SK-N-SH (cell line): ENCODE data around the gene PLXNA4. TPM values are rescaled to one million over a fixed set of nuclear protein-coding genes. Genes with fewer than 3 reads are reported as not detected.
A peak's percentile ranks its signal among the peaks of the same experiment; 100 is the strongest.

Experiments used
- CTCF ChIA-PET: fragments of 300-600, 350-600 bp; formaldehyde crosslinking; extraction: SDS; loops from one replicate; lab custom pipeline; 2021; lab: Yijun Ruan, JAX
- POLR2A ChIA-PET: fragments of 350-600 bp; sonication (Branson Sonifier 250); formaldehyde crosslinking; extraction: SDS; loops from one replicate; lab custom pipeline; 2020; ENCODE audit warnings: antibody characterized with exemption, inconsistent platforms; lab: Yijun Ruan, JAX
- DNase-seq: peaks from one replicate; pipeline ENCODE4 v3.0.0; 2012
- H2AFZ ChIP-seq: fragments of 200-600 bp; sonication (generic); 2 replicates; pipeline ENCODE4 v1.8.1; 2016; ENCODE audit warnings: antibody characterized with exemption, mild to moderate bottlenecking, low read depth
- H3F3A ChIP-seq: fragments of 200-600 bp; sonication (generic); replicated peaks from 2 replicates; pipeline ENCODE3; 2016; ENCODE audit warnings: antibody characterized with exemption, mild to moderate bottlenecking; ENCODE audit not compliant: insufficient read depth
- H3K27ac ChIP-seq, 2 experiments: fragments of 200-500 bp in 1 of 2; fragments of 200-600 bp in 1 of 2; sonication (Bioruptor generic) in 1 of 2; sonication (generic), shearing (Covaris generic) in 1 of 2; 2 replicates each; pipeline versions ENCODE4 v1.5.1 to v1.6.1; 2014 to 2016; ENCODE audit warnings: low read depth in 2 of 2, inconsistent platforms in 1 of 2, low read length in 1 of 2, mild to moderate bottlenecking in 1 of 2, mixed read lengths in 1 of 2
- H3K27me3 ChIP-seq: fragments of 200-600 bp; sonication (generic), shearing (Covaris generic); 2 replicates; pipeline ENCODE4 v1.6.1; 2016; ENCODE audit warnings: mixed run types; ENCODE audit not compliant: insufficient read depth
- H3K36me3 ChIP-seq, 2 experiments: fragments of 200-500 bp in 1 of 2; fragments of 200-600 bp in 1 of 2; sonication (Bioruptor generic) in 1 of 2; sonication (generic) in 1 of 2; replicated peaks in 1 of 2; 2 replicates each; pipeline versions ENCODE3 to v1.5.1; 2014 to 2016; ENCODE audit warnings: low read length in 1 of 2, mild to moderate bottlenecking in 1 of 2; ENCODE audit not compliant: insufficient read depth in 2 of 2, control insufficient read depth in 1 of 2
- H3K4me1 ChIP-seq, 2 experiments: fragments of 200-500 bp in 1 of 2; fragments of 200-600 bp in 1 of 2; sonication (Bioruptor generic) in 1 of 2; sonication (generic), shearing (Covaris generic) in 1 of 2; 2 replicates each; pipeline versions ENCODE4 v1.5.1 to v1.6.1; 2014 to 2016; ENCODE audit warnings: low read depth in 1 of 2, low read length in 1 of 2, mixed run types in 1 of 2; ENCODE audit not compliant: insufficient read depth in 2 of 2, control insufficient read depth in 1 of 2
- H3K4me2 ChIP-seq: fragments of 200-600 bp; sonication (generic), shearing (Covaris generic); 2 replicates; pipeline ENCODE4 v1.6.1; 2017; ENCODE audit warnings: mixed run types
- H3K4me3 ChIP-seq, 2 experiments: fragments of 200-500 bp in 1 of 2; fragments of 200-600 bp in 1 of 2; sonication (Bioruptor generic) in 1 of 2; sonication (generic), shearing (Covaris generic) in 1 of 2; 2 replicates each; pipeline versions ENCODE4 v1.5.1 to v1.8.1; 2014 to 2016; ENCODE audit warnings: low read depth in 2 of 2, inconsistent platforms in 1 of 2, low read length in 1 of 2, mild to moderate bottlenecking in 1 of 2, mixed read lengths in 1 of 2, moderate library complexity in 1 of 2
- H3K79me2 ChIP-seq: fragments of 200-600 bp; sonication (generic); 2 replicates; pipeline ENCODE4 v1.8.1; 2017; ENCODE audit warnings: mild to moderate bottlenecking; ENCODE audit not compliant: insufficient read depth
- H3K9ac ChIP-seq: fragments of 200-600 bp; sonication (generic); 2 replicates; pipeline ENCODE4 v1.6.1; 2017; ENCODE audit warnings: mixed run types
- H3K9me2 ChIP-seq: fragments of 200-600 bp; sonication (generic); 2 replicates; pipeline ENCODE4 v1.6.1; 2017; ENCODE audit warnings: mixed run types
- H3K9me3 ChIP-seq: fragments of 200-600 bp; sonication (generic); 2 replicates; pipeline ENCODE4 v1.6.1; 2017; ENCODE audit warnings: mixed run types, mild to moderate bottlenecking, moderate library complexity
- H4K20me1 ChIP-seq: fragments of 200-600 bp; sonication (generic); 2 replicates; pipeline ENCODE4 v1.6.1; 2017; ENCODE audit warnings: mild to moderate bottlenecking, mixed run types; ENCODE audit not compliant: insufficient read depth
- CHD2 ChIP-seq: fragments of 150-350 bp; IDR thresholded peaks from 2 replicates; pipeline ENCODE4 v1.6.1; 2018; ENCODE audit warnings: low read length; ENCODE audit not compliant: partially characterized antibody
- ELF1 ChIP-seq: IDR thresholded peaks from 2 replicates; pipeline ENCODE4 v1.4.0; 2012
- EP300 ChIP-seq, 2 experiments: IDR thresholded peaks; 2 replicates each; pipeline versions ENCODE4 v1.4.0 to v1.6.1; 2012; ENCODE audit warnings: borderline replicate concordance in 1 of 2, low read depth in 1 of 2, low read length in 1 of 2
- FOXJ3 ChIP-seq: sonication (generic); formaldehyde crosslinking; IDR thresholded peaks from 2 replicates; pipeline ENCODE4 v1.5.1; 2020; ENCODE audit warnings: mild to moderate bottlenecking, missing genetic modification reagents
- FOXM1 ChIP-seq: IDR thresholded peaks from 2 replicates; pipeline ENCODE4 v1.4.0; 2012; ENCODE audit warnings: low read depth, mild to moderate bottlenecking
- GABPA ChIP-seq: IDR thresholded peaks from 2 replicates; pipeline ENCODE4 v1.4.0; 2012; ENCODE audit warnings: low read depth, mild to moderate bottlenecking
- GATA2 ChIP-seq: sonication (generic); formaldehyde crosslinking; IDR thresholded peaks from 2 replicates; pipeline ENCODE4 v1.5.0; 2020; ENCODE audit warnings: mild to moderate bottlenecking, missing genetic modification reagents
- MXI1 ChIP-seq: IDR thresholded peaks from 2 replicates; pipeline ENCODE4 v1.6.1; 2012; ENCODE audit warnings: mild to moderate bottlenecking, low read depth, low read length, improper control_type of control experiment
- RAD21 ChIP-seq: IDR thresholded peaks from 2 replicates; pipeline ENCODE4 v1.6.1; 2012; ENCODE audit warnings: mild to moderate bottlenecking, low read length
- RCOR1 ChIP-seq: fragments of 150-350 bp; IDR thresholded peaks from 2 replicates; pipeline ENCODE4 v1.6.1; 2017; ENCODE audit warnings: antibody characterized with exemption, low read length
- RFX5 ChIP-seq: IDR thresholded peaks from 2 replicates; pipeline ENCODE4 v1.6.1; 2012; ENCODE audit warnings: mild to moderate bottlenecking, improper control_type of control experiment, low read length
- SIN3A ChIP-seq: IDR thresholded peaks from 2 replicates; pipeline ENCODE4 v1.6.1; 2012; ENCODE audit warnings: low read depth, mild to moderate bottlenecking, low read length, moderate library complexity, borderline replicate concordance
- TCF12 ChIP-seq: IDR thresholded peaks from 2 replicates; pipeline ENCODE4 v1.4.0; 2012
- TEAD4 ChIP-seq: IDR thresholded peaks from 2 replicates; pipeline ENCODE4 v1.4.0; 2012; ENCODE audit warnings: mild to moderate bottlenecking, borderline replicate concordance; ENCODE audit not compliant: insufficient read depth
- YY1 ChIP-seq: IDR thresholded peaks from 2 replicates; pipeline ENCODE4 v1.4.0; 2012; ENCODE audit warnings: low read depth, mild to moderate bottlenecking
- WGBS: methylation state at CpG from one replicate; pipeline ENCODE4 v1.1.6; 2017; ENCODE audit warnings: low lambda C conversion rate; 5-methylcytosine and 5-hydroxymethylcytosine counted together
- polyA plus RNA-seq, 3 experiments: library from polyadenylated mRNA; depleted of rRNA; stranded (reverse); fragments of >200 nt; gene quantifications; 2 replicates each; pipeline ENCODE4 v1.2.3, GENCODE V29; 2012
- TF ChIP-seq, protein P1 (sequence below): IDR thresholded peaks from 2 replicates; pipeline ENCODE4 v1.6.1; 2012; ENCODE audit warnings: mild to moderate bottlenecking, low read depth, low read length, moderate library complexity
- TF ChIP-seq, protein P2 (sequence below): IDR thresholded peaks from 2 replicates; pipeline ENCODE4 v1.4.0; 2012; ENCODE audit warnings: low read depth, borderline replicate concordance
- TF ChIP-seq, protein P3 (sequence below): IDR thresholded peaks from 2 replicates; pipeline ENCODE4 v1.4.0; 2012; ENCODE audit warnings: low read depth
- TF ChIP-seq, protein P4 (sequence below): fragments of 150-350 bp; IDR thresholded peaks from 2 replicates; pipeline ENCODE4 v1.6.1; 2016; ENCODE audit warnings: mild to moderate bottlenecking, low read depth, low read length

Gene PLXNA4
- polyA plus RNA-seq, 1 of the 3 experiments (the other 2 are of a cell fraction) = 2.4 TPM

DNA sequence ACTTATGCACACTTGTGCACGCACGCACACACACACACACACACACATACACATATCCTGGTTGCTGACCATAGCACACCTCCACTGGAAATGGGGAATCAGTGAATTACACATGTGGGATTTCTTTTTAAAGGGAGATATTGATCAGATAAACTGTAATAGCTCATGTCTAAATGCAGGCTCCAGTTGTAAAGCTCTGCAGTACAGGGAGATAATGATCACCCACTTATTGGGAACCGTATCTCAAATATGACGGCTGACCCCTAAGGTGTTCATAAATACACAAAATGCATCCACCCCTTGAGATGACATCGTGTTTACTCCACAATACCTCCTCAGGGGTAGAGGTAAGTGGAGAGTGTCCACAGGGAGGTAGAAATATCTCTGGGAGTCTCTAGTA, 79.2 kb downstream of the PLXNA4 start:
- POLR2A ChIA-PET = interaction anchor here (0.6 kb wide), 1 partner anchor 1247 kb away, joined by 3 read pairs; no protein-coding TSS in a partner anchor

DNA sequence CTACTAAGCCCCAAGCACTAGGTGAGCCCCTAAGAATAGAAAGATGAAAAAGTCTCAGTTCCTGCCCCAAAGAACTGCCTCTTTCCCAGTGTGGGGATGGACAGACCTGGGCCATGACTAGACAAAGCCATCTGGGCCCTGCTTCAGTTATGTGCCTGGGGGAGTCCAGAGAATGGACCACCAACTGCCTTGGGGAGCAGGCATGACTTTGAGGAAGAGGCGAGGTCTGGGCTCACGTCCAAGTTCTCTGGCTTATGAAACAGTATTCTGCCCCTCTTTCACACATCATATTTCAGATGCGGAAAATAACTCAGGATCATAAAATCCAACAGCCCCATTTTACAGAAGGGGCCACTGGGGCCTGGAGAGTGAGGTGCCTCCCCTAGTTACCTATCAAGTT, 80.3 kb downstream of the PLXNA4 start:
- Histone ChIP-seq H3K27me3 (no peaks in the 10 kb centered on the region), H3K9me2 (no peaks in the 10 kb centered on the region), H3K4me3 (no peak overlapping the region), H3K9me3 (no peaks in the 10 kb centered on the region), H3K4me2 (no peak overlapping the region), H4K20me1 (no peaks in the 10 kb centered on the region; the same call in 1 of the 2 replicates), H3K79me2 (no peaks in the 10 kb centered on the region), H3K4me1 (peaks cover 0 to 83% of the 10 kb centered on the region in 2 experiments; a peak in 2 of 4 replicates), H3K27ac (no peak overlapping the region), H3F3A (no peaks in the 10 kb centered on the region), H3K36me3 (no peaks in the 10 kb centered on the region), H3K9ac (no peak overlapping the region), H2AFZ (no peak overlapping the region)
- CTCF ChIA-PET = interaction anchor here (0.7 to 1.7 kb wide), 4 partner anchors 10 to 804 kb away, joined by 3 to 7 read pairs (median 3); no protein-coding TSS in a partner anchor
- POLR2A ChIA-PET = no interaction called here
- DNase-seq = no peak
- WGBS = 73% methylated on average over 3 of the region's 3 CpGs
- no peak for TF ChIP-seq SIN3A
- TF ChIP-seq, protein P1, sequence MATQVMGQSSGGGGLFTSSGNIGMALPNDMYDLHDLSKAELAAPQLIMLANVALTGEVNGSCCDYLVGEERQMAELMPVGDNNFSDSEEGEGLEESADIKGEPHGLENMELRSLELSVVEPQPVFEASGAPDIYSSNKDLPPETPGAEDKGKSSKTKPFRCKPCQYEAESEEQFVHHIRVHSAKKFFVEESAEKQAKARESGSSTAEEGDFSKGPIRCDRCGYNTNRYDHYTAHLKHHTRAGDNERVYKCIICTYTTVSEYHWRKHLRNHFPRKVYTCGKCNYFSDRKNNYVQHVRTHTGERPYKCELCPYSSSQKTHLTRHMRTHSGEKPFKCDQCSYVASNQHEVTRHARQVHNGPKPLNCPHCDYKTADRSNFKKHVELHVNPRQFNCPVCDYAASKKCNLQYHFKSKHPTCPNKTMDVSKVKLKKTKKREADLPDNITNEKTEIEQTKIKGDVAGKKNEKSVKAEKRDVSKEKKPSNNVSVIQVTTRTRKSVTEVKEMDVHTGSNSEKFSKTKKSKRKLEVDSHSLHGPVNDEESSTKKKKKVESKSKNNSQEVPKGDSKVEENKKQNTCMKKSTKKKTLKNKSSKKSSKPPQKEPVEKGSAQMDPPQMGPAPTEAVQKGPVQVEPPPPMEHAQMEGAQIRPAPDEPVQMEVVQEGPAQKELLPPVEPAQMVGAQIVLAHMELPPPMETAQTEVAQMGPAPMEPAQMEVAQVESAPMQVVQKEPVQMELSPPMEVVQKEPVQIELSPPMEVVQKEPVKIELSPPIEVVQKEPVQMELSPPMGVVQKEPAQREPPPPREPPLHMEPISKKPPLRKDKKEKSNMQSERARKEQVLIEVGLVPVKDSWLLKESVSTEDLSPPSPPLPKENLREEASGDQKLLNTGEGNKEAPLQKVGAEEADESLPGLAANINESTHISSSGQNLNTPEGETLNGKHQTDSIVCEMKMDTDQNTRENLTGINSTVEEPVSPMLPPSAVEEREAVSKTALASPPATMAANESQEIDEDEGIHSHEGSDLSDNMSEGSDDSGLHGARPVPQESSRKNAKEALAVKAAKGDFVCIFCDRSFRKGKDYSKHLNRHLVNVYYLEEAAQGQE = no peak
- no peak for TF ChIP-seq TCF12
- no peak for TF ChIP-seq RAD21
- TF ChIP-seq ELF1 = no peak
- TF ChIP-seq, protein P2, sequence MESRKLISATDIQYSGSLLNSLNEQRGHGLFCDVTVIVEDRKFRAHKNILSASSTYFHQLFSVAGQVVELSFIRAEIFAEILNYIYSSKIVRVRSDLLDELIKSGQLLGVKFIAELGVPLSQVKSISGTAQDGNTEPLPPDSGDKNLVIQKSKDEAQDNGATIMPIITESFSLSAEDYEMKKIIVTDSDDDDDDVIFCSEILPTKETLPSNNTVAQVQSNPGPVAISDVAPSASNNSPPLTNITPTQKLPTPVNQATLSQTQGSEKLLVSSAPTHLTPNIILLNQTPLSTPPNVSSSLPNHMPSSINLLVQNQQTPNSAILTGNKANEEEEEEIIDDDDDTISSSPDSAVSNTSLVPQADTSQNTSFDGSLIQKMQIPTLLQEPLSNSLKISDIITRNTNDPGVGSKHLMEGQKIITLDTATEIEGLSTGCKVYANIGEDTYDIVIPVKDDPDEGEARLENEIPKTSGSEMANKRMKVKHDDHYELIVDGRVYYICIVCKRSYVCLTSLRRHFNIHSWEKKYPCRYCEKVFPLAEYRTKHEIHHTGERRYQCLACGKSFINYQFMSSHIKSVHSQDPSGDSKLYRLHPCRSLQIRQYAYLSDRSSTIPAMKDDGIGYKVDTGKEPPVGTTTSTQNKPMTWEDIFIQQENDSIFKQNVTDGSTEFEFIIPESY = no peak
- no peak for TF ChIP-seq GABPA
- TF ChIP-seq RFX5 = no peak
- no peak for TF ChIP-seq FOXM1
- TF ChIP-seq YY1 = no peak

More for the DNA sequence above, 79.2 kb downstream of the PLXNA4 start:
- H3K9me3 ChIP-seq = no peaks in the 10 kb centered on the region
- H3K4me2 ChIP-seq = no peak overlapping the region
- no peaks in the 10 kb centered on the region for H3K79me2 ChIP-seq
- H3K9me2 ChIP-seq = no peaks in the 10 kb centered on the region
- H2AFZ ChIP-seq = no peak overlapping the region
- TF ChIP-seq, protein P2 = no peak
- TF ChIP-seq, protein P3, sequence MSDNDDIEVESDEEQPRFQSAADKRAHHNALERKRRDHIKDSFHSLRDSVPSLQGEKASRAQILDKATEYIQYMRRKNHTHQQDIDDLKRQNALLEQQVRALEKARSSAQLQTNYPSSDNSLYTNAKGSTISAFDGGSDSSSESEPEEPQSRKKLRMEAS = no peak
- no peak for TF ChIP-seq FOXJ3
- TF ChIP-seq MXI1 = no peak; the same call in 1 of the 2 replicates
- TF ChIP-seq CHD2 = peak; percentile 50
- no peak for TF ChIP-seq YY1
- peak; percentile 91 for TF ChIP-seq GATA2 (CRISPR knock-in tag)
- no peak for TF ChIP-seq TEAD4
- no peak for TF ChIP-seq GABPA
- TF ChIP-seq, protein P4, sequence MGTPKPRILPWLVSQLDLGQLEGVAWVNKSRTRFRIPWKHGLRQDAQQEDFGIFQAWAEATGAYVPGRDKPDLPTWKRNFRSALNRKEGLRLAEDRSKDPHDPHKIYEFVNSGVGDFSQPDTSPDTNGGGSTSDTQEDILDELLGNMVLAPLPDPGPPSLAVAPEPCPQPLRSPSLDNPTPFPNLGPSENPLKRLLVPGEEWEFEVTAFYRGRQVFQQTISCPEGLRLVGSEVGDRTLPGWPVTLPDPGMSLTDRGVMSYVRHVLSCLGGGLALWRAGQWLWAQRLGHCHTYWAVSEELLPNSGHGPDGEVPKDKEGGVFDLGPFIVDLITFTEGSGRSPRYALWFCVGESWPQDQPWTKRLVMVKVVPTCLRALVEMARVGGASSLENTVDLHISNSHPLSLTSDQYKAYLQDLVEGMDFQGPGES = no peak
- peak in 1 of 2 experiments; percentile 81; a peak in 1 of 4 replicates for TF ChIP-seq EP300 (IDR thresholded peaks at IDR 0.05; ENCODE audit: borderline replicate concordance in 1 of 2, low read depth in 1 of 2, low read length in 1 of 2)
- TF ChIP-seq FOXM1 = no peak
- TF ChIP-seq RCOR1 = peak; percentile 61; the same call in 1 of the 2 replicates
- H3F3A ChIP-seq = no peaks in the 10 kb centered on the region
- H3K27ac ChIP-seq = peak overlapping the region in 1 of 2 experiments; percentile 61; a peak in 2 of 4 replicates
- WGBS = 61% methylated on average over 5 of the region's 5 CpGs
- no peaks in the 10 kb centered on the region for H3K36me3 ChIP-seq
- H3K4me3 ChIP-seq = no peak overlapping the region
- no peaks in the 10 kb centered on the region for H3K27me3 ChIP-seq
- CTCF ChIA-PET = interaction anchor here (0.8 to 1.7 kb wide), 10 partner anchors 8 to 806 kb away, joined by 3 to 7 read pairs (median 4); no protein-coding TSS in a partner anchor
- no peak overlapping the region for H3K9ac ChIP-seq
- peak; percentile 49 for DNase-seq
- no peaks in the 10 kb centered on the region; the same call in 1 of the 2 replicates for H4K20me1 ChIP-seq
- H3K4me1 ChIP-seq = peaks cover 0 to 78% of the 10 kb centered on the region in 2 experiments; a peak in 2 of 4 replicates
